Stimulated activated naive CD8-positive, alpha-beta T cell treated with anti-CD3 and anti-CD28 coated beads, Interleukin-15, Interleukin-2, amounts not matched to agents 100 U/mL and 50 U/mL, for 24 hours (primary cell): ENCODE measurements around the gene SNCAIP.

Source experiments
- ATAC-seq: fragments of 150-1000 bp; cut with Tn5 transposase; one replicate; pipeline ENCODE4 v1.10.0; 2021
- DNase-seq: peaks from one replicate; pipeline ENCODE4 v3.0.0; 2021

Gene SNCAIP

GRCh38 chr5:122311961-122312590, at the start of gene SNCAIP:
Gene SNCAIP, plus strand, starts transcription at chr5:122312237. Its CDS starts 78,898 bp downstream, at chr5:122391135.
- ATAC-seq (peak; percentile 23), DNase-seq (peak; percentile 4)

DNA sequence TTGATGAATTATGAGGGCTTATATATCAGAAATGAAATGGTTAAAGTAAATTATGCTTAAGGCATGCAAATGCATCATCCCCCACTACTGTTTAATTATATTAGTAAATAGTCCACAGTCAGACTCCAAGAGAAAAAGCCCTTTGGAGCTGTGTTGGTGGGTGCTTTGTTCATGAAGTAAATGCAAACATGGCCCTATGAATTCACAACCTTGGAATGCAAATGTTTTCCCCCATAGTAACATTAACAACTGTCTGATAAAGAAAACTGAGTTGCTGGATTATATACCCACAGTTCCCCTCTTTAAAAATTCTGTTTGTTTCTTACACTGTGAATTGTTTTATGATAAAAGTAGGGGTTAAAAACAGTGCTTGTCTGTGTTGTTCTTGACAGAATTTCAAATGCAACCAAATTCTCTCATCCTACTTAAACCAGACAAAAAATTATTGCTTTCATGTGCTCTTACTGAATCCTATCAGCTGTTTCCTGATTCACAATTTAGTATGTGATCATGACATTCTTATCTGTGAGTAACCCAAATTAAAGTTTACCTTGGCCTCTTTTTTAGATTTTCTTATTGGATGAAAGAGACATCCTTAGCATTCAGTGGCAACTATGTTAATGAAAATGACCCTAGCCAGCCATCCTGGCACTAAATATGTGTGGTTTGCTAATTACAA, 48.5 kb upstream of the SNCAIP start:
- no peak for DNase-seq
- no peak for ATAC-seq

GRCh38 chr5:122264610-122265009, 47.4 kb upstream of the SNCAIP start:
- no peak for ATAC-seq
- no peak for DNase-seq

GRCh38 chr5:122267185-122267584, 44.9 kb upstream of the SNCAIP start:
- DNase-seq, result no peak
- ATAC-seq, result no peak

DNA sequence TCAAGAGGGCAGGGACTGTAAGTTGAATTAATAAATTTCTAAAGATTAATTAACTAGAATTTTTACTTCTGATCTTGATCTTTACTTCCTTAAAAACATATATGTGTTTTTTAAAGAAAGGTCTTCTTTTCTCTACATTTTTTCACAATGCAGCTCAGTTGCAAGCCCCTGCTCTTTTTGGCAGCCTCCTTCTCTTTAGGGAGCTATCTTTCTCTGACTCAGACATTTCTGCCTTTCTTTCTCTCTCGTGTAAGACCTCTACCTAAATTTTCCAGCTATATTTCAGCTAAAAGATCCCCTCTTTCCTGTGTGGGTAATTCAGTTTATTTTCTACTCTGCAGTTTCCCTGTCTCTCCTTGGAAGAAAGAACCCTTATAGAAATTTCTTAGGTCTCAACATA, 38.3 kb upstream of the SNCAIP start:
- no peak for ATAC-seq
- DNase-seq, result no peak

DNA sequence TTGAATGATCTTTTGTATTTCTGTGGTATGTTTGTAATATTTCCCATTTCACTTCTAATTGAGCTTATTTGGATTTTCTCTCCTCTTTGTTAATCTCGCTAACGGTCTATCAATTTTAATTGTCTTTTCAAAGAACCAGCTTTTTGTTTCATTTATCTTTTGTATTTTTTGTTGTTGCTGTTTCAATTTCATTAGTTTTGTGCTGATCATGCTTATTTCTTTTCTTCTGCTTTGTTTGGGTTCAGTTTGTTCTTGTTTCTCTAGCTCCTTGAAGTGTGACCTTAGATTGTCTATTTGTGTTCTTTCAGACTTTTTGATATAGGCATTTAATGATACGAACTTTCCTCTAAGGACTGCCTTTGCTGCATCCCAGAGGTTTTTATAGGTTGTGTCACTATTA, 28.4 kb upstream of the SNCAIP start:
- ATAC-seq, result no peak
- no peak for DNase-seq

DNA sequence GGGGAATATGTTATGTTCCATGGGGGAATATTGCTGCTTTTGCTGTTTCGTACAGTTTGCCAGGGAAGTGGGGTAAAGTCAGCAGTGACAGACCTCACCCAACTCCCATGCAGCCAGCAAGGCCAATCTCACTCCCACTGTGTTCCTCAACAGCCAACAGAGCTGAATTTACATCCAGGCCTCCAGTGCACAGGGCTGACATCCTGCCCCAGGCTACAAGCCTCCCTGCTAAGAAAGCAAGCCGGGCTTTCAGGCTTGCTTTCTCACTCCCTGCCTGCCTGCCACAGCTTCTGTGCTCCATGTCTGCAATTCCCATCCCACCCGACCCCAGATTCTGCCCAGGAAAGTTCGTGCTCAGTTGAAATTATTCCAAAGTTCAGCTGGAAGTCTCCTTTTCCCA, 25.5 kb upstream of the SNCAIP start:
- no peak for DNase-seq
- no peak for ATAC-seq

- DNase-seq (no peak), ATAC-seq (no peak)
Observed at GRCh38 chr5:122287101-122287500, 24.9 kb upstream of the SNCAIP start.

DNA sequence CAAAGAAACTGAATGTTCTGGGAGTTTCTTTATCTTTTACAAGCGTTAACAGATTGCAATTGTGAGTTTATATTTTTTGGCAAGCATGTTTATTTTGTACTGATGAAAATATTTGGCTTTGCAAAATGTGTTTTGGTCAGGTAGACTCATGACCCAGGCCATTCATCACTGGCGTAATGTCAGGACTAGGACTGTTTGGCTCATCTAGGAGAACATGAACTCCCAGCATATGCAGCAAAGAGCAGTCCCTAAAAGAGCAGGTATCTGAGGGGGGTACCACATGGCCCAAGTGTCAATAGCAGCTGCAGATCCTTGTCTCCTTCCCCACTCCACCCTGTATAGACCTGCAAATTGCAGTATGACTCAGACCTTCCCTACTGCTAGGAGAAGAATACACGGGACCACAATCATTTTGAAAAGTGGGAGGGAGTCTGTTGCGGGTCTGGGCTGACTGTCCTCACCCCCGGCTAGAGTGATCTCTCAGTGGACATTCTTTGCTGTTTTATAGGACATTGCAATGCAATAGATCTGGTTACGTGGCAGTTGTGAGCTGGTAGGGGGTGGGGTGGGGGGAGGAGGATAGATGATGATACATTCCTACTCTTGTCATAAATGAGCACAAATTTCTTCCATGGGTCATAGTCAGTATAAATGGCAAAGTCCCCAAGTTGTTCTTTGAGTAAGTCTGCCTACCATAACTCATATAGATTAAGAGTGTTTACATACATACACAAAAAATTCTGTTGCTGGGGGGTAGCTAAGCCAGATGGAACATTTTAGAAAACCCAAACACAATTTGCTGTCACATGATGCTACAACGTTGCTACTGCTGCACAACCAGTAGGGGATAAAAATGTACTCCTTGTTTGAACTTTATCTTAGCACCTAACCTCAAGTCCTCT, 20.8 kb upstream of the SNCAIP start:
- ATAC-seq (no peak), DNase-seq (no peak)

DNA sequence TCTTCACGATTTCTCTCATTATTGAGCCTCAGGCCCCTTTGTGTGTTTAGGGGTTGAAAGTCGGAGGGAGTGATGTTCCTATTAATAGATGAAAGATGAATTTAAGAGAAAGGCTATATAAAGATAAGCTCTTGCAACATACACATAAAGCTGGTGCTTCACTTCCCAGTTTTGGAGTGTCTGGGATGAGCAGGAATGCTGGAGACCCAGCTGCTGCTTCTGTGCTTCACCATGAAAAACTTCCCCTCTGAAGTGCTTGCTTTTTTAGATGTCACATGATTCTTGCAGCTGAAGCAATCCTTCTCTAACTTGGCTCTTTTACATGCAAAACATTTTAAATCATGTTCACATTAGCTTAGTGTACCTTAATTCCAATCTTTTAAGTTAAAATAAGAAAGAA, 19.7 kb upstream of the SNCAIP start:
- no peak for ATAC-seq
- no peak for DNase-seq

- ATAC-seq, result no peak
- DNase-seq, result no peak
Observed at GRCh38 chr5:122295138-122295537, 16.9 kb upstream of the SNCAIP start.

GRCh38 chr5:122296871-122297270, 15.2 kb upstream of the SNCAIP start:
- no peak for ATAC-seq
- no peak for DNase-seq

GRCh38 chr5:122297587-122298298, 14.3 kb upstream of the SNCAIP start:
- DNase-seq (no peak), ATAC-seq (no peak)

GRCh38 chr5:122300374-122300773, 11.7 kb upstream of the SNCAIP start:
- no peak for DNase-seq

DNA sequence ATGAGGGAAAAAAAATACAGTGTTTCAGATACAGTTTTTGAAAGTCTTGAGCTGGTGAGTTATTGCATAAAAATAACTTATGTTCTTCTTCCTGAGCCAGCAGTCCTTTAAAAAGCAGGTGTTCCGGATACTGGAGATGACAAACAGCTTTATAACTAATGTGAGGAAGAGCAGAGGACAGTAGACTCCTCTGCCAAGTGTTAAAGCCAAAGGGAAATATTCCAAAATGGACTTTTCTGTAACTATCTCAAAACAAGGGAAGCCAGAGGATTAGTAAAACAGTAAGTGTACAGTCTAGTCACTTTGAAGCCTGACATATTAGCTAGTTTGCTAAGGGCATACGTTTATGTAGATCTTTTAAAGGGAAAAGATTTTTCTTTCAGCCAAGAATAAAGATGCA, 11.0 kb upstream of the SNCAIP start:
- ATAC-seq, result no peak
- no peak for DNase-seq

More at GRCh38 chr5:122300374-122300773, 11.7 kb upstream of the SNCAIP start:
- ATAC-seq, result no peak

DNA sequence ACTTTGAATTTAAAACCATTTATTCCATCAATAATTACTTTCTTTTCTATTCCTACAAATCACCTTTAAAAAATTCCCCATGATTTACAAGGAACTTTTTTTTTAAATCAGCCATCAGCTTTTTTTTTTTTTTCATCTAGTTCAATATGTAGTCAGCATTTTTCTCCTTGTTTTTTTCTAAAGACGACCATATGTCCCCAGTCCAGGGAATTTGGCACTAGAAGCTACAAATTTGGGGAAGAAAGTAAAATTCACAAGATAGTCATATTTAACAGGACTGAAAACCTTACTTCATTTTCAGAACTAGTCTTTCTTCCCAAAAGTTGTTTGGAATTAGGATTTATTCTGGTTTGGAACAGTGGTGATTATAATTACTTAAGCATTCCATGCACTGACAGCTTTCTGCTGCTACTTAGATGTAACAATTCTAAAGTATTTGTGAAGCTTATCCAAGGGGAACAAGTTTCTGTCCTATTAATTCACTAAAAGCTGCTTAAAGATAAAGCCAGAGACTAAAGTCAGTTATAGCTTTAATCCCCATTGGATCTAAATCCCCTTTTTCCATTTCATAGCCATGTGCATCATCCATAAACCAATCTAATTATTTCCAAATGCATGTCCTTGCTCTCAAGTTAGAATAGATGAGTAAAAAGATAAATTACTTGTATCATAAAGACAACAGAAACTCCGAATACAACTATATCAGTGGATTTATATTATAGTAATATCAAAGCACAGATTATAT, 7.4 kb upstream of the SNCAIP start:
- no peak for ATAC-seq
- no peak for DNase-seq

DNA sequence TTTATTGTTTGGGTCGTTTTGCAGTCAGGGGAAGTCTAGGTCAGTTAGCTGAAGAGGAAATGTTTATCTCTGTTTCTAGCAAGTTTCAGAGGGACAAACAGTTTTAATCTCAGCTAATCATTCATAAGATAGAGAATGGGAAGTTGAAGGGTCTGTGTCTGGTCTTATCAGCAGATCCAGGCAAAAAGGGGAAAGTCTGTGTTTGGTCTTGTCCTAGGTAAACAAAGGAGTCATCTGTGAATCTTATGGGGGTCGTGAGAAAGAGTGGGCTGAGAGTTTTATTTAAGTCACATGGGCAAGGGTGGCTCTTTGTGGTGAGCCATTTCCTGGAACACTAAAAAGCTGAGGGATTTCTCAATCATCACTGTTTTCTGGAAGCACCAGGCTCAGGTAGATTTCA, 5.6 kb upstream of the SNCAIP start:
- no peak for DNase-seq

GRCh38 chr5:122310889-122311288, 1.1 kb upstream of the SNCAIP start:
- ATAC-seq (no peak), DNase-seq (no peak)

More for the DNA sequence above, 5.6 kb upstream of the SNCAIP start:
- ATAC-seq, result no peak

DNA sequence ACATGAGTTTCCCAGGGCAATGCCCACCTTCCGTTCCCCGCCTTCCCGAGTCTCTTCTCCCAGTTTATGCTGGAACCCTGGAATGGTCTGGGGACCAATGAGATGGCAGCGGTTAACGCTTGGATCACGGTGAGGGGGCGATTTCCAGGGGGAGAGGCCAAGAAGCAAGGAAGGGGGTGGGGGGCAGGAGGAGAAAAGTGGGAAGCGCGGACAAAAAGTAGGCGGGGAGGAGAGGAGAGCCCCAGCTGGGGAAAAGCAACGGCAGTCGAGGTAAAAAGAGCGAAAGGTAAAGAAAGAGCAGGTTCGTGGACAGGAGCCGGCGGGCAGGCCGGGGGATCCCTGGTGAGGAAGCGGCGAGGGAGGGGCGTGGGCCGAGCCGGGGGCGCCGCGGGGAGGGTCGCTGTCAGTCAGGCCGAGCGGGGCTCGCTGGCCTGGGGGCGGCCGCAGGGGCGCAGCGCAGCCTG, 508 bp upstream of the SNCAIP start:
- ATAC-seq, result no peak
- DNase-seq, result no peak

DNA sequence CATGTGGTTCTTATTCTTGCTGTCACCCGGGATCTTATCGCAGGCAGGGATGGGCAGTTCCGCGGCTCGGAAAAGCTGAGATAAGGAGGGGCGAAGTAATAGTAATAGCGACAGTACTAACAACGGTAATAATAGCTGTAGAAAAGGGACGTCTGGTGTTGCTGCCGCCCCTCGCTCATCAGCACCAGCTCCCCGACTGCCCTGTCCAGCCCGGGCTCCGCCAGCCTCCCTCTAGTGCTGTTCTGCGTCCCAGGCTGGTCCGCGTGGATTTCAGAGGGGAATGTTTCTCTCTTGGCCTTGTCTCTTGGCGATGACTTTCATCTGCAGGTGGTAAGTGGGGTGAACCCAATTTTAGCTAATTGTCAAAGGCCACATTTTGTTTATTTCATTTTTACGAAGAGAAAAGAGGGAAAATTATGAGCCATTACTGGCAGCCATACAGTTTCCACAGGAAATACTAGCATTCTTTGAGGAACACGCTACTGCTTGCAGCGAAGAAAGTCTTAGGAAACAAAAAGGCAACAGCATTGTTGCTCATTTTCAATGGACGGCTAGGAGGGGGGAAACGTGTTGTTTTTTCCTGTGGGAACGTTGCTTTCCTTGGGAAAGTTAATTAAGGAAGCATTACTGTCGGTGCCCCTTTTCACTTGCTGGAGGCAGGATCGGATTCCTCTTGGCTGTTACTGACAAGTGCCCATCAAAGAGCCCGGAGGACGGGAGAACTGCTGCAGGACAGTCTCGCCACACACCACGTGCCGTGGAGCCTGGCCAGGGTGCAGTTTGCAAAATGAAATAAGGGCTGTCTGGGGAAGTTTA, 762 bp downstream of the SNCAIP start:
- ATAC-seq, result no peak
- DNase-seq, result no peak

DNA sequence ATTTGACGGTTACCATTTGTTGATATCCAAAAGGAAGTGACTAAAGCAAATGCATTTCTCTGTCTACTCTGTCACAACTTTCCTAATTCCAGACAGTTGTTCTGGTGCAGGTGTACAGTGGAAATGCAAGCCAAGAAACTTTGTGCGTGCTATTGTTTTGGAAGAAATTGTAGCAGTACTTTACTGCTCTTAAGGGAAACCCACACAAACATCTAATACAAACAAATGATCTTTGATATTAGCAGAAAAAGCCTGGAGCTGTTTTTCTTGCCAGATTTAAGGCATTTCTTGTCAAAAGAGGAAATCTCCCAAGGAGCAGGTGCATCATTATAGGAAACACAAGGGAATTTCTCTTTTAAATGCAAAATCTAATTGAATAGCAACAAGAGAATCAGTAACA, 2.0 kb downstream of the SNCAIP start:
- no peak for DNase-seq
- ATAC-seq, result no peak
